Left ventricle myocardium superior (tissue), 1 donor: ENCODE results near the gene SPTBN1. TPM values are rescaled to one million over a fixed set of nuclear protein-coding genes. Genes with fewer than 3 reads are reported as not detected.
A peak's percentile ranks its signal among the peaks of the same experiment; 100 is the strongest.
"Not testable (repeated sequence)": the region's sequence is repeated elsewhere in the genome, so short reads cannot be mapped to it uniquely, and the experiment has no call there.

ENCODE experiments used
- ATAC-seq: fragments of 200-7000 bp; cut with Tn5 transposase; one replicate; pipeline ENCODE4 v1.9.1; 2020; ENCODE audit warnings: mild to moderate bottlenecking, moderate library complexity
- DNase-seq: peaks from one replicate; pipeline ENCODE4 v3.0.0-alpha.2; 2020
- intact Hi-C: fragments of 100-400 bp; cut with micrococcal nuclease; formaldehyde crosslinking; loops from one replicate; pipeline ENCODE4 v1.11.0; 2022
- total RNA-seq: library from RNA; stranded (reverse); fragmentation: NEBNext Ultra II Directional; extraction: Animal tissue kit (Norgen Biotek cat#: 25700); gene quantifications from one replicate; pipeline ENCODE4 v1.2.1, GENCODE V29; 2021
- donor health status: DM: no; HTN: yes; CAD: no; lungs with severe emphysema.

SPTBN1 gene
- total RNA-seq, 1 donor from 2014 or later, result 468 TPM

- no peak for DNase-seq
These were observed 8.2 kb downstream of the SPTBN1 start for GRCh38 chr2:54464341-54464740.

DNA sequence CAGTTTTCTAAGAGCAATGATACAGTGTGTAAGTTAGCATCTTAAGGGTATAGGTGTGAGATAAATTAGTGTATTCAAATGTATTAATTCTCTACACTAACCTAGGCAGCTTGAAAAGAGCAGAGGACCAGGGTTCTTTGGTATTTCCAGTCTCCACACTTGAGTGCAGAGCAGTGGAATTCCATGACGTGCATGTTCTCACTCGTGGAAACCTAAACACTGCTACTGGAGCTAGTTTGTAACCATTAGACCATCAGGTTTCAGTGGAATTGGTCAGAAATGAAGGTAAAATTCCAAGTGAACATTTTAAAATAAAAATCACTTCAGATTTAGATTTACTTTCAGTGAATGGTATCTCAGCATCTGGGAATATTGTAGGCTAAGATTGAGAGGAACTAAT is 9.0 kb downstream of the SPTBN1 start:
- intact Hi-C loops, result no loop called here
- DNase-seq (no peak), ATAC-seq (no peak)

More at GRCh38 chr2:54464341-54464740, 8.2 kb downstream of the SPTBN1 start:
- intact Hi-C loops, result no loop called here
- ATAC-seq, result no peak

DNA sequence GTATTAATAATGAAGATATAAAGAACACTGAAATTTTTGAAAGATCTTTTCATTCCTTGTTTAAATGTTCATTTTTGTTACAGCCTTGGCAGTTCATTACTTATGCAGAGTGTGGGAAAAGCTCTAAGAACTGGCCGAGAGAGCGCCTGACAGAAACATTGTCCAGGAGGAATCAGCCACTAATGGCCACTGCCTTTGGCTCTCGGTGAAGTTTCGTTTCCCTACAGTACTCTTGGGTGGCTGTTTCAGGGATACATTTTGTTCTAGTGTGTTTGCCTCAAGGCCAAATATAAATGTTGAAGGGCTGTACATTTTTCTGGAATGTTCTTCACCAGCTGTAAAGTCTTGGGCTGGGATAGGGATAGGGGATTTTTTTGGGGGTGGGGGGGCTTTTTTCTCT is 10.7 kb downstream of the SPTBN1 start:
- intact Hi-C loops, result no loop called here
- ATAC-seq, result peak; percentile 36
- no peak for DNase-seq

- ATAC-seq (no peak), DNase-seq (no peak)
- intact Hi-C loops, result no loop called here
These were observed 12.5 kb downstream of the SPTBN1 start for GRCh38 chr2:54468673-54469072.

DNA sequence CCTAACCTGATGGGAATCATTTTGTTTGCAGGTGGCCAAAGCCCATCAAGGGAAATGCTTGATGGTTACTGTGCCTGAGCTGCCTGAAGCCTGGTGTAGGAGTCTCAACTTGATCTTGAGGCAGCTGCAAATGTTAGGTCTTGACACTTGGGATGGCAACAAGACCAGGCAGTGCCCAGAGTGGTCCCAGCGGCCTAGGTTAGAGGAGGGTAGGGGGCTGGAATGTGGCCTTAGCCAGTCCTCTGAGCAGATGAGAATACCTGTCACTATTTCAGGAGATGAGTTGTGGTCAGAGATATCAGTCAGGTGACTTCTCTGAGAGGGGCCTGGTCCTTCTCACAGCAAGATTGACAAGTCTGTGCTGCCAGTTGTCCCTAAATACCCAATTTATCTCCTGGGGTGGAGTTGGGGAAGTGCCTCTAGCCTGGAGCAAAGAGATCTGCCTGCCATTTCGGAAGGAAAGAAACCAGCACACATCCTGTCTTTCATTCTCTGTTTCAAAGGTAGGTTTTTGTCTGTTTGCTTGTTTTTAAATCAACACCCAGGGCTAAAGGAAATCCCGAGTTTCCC is 13.4 kb downstream of the SPTBN1 start:
- ATAC-seq (peak; percentile 83), DNase-seq (no peak)
- intact Hi-C loops, result no loop called here

GRCh38 chr2:54470266-54470938 is 14.3 kb downstream of the SPTBN1 start:
- intact Hi-C loops, result no loop called here
- ATAC-seq (peak; percentile 60), DNase-seq (no peak)

DNA sequence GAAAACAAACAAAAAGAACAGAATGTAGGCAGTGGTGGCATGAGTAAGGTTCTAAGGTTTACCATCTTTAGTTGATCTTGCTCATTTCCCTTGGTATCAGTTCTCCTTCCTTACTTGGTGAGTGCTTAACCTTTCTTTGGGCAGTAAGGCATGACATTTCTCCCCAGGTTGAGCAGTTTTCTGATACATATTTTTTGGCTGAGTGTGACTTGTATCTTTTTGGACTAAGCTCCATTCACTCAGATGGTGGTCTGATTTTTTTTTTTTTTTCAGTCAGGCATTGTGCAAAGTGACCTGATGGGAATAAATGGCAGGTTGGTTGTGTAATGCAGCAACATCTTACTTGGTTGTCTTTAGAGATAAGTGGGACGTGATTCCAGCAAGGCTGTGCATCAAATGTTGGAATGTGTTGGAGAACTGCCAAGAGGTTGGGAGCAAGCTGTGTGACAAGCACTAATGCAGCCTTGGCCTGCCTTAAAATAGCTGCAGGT is 15.1 kb downstream of the SPTBN1 start:
- no peak for DNase-seq
- peak; percentile 74 for ATAC-seq
- intact Hi-C loops, result no loop called here

- intact Hi-C loops, result no loop called here
- ATAC-seq (no peak), DNase-seq (no peak)
These were observed 17.7 kb downstream of the SPTBN1 start for GRCh38 chr2:54473851-54474250.

DNA sequence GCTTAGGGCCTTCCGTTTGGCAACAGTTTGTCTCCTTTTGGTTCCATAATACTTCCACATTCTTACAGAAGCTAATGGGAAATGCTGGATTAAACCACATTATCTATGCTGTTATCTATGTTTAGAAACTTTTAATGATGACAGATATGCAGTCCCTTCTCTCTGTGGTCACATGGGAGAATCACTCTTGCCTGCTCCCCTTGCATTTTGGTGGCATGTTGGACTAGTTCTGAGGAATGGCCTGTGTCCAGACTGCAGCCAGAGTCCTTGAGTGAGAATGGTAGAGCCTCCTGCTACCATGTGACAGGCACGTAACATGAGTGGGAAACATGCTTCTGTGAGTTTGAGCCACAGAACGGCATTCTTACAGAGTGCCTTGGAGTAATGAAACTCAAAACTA is 19.2 kb downstream of the SPTBN1 start:
- intact Hi-C loops, result no loop called here
- no peak for DNase-seq
- peak; percentile 5 for ATAC-seq

DNA sequence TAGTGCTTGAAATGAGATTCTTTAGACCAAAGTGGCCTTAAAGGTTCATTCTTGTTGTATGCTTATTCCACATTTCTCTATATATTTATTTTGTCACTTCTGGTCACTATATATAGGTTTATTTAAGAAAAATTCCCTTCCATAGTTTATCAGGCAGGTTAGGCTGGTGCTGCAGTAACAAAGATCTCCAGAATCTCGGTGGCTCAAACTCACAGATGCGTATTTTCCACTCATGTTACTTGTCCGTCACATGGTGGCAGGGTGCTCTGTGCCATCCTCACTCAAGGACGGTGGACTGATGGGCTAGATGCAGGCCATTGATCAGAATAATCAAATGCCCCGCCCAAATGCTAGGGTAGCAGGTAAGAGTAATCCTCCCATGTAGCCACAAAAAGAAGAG is 19.8 kb downstream of the SPTBN1 start:
- no peak for ATAC-seq
- DNase-seq, result no peak
- intact Hi-C loops, result no loop called here

GRCh38 chr2:54476852-54477251 is 20.7 kb downstream of the SPTBN1 start:
- intact Hi-C loops, result no loop called here
- ATAC-seq, result no peak

GRCh38 chr2:54477896-54478295 is 21.8 kb downstream of the SPTBN1 start:
- ATAC-seq, result no peak
- DNase-seq, result no peak
- intact Hi-C loops, result no loop called here

More at GRCh38 chr2:54476852-54477251, 20.7 kb downstream of the SPTBN1 start:
- no peak for DNase-seq

DNA sequence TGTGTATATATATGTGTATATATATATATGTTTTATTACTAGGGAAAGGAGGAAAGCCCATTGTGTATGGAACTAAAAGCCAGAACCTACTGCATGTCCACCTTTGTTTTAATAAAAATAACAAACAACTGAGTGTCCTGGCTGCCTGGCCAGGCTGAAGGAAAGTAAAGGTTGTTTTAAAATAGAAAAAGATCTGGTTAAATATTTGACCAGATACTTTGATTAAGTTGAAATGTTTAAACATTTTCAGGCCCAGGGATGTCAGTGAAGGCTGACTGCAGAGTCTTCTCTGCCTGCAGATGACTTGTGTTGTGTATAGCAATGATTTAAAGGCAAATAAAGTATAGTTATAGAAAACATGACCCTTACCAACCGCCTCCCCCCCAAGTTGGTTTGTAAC is 22.8 kb downstream of the SPTBN1 start:
- intact Hi-C loops, result no loop called here
- ATAC-seq, result no peak
- DNase-seq, result no peak

DNA sequence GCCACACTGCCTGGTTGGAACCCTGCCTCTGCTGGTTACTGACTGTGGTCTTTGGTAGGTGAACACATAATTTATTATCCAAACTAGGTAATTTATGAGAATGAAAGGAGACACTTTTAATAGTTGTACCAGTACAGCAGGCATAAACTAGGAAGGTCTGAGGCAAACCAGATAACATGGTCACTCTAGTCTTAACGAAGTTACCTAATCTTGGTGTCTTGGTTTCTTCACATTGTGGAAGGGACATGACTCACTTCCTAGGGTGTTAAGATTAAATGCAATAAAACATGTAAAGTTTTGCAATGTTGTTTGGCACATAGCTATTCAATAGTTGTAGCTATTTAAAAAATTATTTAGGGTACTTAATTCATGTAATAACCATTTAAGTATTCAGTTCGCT is 23.3 kb downstream of the SPTBN1 start:
- ATAC-seq (peak; percentile 31), DNase-seq (no peak)
- intact Hi-C loops, result no loop called here

DNA sequence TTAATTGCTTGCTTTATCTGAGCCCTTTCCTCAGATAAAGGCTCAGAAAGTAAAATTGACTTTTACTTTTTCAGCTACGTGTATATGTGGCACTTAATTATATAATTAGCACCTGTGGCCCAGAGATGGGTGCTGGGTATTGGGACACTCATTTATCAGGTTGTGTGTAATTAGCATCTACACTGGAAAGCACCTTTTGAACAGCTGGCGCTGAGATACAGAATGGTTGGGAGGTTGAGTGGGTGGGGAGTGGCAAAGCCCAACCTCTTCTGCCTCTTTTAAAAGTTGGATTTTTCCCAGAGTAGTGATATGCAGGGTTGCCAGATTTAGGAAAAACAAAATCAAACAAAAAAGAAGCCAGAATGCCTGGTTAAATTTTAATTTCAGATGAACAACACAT is 23.9 kb downstream of the SPTBN1 start:
- ATAC-seq (no peak), DNase-seq (no peak)
- intact Hi-C loops, result no loop called here

DNA sequence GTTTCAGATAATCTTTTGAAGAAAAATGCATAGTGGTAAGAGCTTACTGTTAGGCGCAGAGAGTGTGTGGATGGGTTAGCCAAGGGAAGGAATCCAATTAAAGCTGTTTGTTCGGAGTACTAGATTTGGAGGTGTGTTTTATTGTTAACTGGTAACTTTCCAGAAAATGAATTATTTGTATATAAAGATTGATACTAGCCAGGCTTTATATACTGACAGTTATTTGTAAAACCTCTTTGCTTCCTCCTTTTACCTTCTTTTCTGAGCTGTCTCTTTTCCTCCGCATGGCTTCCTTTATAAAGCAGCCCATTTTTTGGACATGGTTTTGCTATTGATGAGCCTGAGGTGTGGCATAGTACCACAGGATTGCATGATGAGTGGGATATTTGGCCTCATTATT is 25.6 kb downstream of the SPTBN1 start:
- no peak for ATAC-seq
- DNase-seq, result no peak
- intact Hi-C loops, result no loop called here

GRCh38 chr2:54482715-54483114 is 26.6 kb downstream of the SPTBN1 start:
- intact Hi-C loops, result no loop called here
- ATAC-seq (peak; percentile 58), DNase-seq (no peak)

DNA sequence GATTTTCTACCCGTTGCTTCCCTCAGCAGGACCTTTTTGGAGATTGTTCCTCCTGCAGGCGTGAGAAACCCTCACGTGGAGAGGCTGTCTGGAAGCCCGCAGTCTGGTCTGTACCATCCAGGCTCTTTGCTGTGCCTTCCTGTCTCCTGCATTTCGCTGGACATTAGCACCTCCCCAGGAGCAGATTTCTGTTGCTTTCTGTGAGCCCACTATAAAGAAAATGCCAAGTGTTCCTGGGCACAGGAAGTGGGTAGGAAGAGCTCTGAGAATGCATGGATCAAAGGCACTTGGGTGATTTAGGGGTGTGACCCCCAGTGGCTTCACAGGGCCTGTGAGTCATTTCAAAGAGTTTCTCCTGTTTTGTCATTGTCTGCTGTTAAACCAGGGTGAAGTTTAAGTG is 27.3 kb downstream of the SPTBN1 start:
- intact Hi-C loops, result no loop called here
- ATAC-seq (peak; percentile 27), DNase-seq (no peak)

DNA sequence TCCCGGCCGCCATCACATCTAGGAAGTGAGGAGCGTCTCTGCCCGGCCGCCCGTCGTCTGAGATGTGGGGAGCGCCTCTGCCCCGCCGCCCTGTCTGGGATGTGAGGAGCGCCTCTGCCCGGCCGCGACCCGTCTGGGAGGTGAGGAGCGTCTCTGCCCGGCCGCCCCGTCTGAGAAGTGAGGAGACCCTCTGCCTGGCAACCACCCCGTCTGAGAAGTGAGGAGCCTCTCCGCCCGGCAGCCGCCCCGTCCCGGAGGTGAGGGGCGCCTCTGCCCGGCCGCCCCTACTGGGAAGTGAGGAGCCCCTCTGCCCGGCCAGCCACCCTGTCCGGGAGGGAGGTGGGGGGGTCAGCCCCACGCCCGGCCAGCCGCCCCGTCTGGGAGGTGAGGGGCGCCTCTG is 29.6 kb downstream of the SPTBN1 start:
- intact Hi-C loops, ATAC-seq, DNase-seq: not testable (repeated sequence)

GRCh38 chr2:54486766-54487165 is 30.6 kb downstream of the SPTBN1 start:
- DNase-seq, result no peak
- no peak for ATAC-seq
- intact Hi-C loops, result no loop called here

DNA sequence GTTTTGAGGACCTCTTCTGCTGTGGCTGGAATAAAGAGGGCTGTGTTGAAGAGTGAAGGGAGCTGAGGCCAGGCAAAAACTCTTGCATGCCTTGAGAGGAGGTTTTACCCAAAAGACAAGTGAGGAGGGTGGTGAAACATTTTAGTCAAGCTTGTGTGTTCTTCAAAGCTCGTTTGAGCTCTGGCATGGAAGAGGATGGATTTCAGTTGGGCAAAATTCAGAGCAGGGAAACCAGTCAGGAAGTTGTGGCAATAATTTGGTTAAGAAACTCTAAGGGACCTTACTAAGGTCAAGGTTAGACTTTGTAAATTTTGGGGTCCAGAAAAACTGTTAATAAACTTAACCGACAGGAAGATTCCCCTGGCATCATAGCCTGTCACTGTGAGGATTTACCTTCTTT is 34.7 kb downstream of the SPTBN1 start:
- ATAC-seq (no peak), DNase-seq (no peak)
- intact Hi-C loops, result no loop called here
